ENCODE measurements around the gene SPP2.

DNA sequence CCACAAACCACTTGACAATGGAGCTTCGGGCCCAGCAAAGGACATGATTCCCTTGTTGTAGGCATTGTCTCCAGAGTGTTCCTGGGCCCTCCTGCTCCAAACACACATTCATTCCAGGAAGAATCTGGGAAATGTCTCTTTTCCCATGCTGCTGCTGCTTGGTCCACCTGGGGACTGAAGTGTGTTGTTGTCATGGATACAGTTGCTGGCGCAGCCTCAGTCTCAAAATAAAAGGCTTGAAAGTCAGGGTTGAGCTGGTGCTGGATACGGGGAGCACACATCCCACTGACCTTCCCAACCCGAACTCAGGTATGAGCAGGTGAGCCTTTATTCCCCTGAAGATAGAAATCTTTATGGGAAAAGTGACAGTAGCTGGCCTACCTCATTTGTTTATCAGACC is 30.6 kb upstream of the SPP2 start:
- TF ChIP-seq POLR2A (IDR thresholded peaks at IDR 0.05), result no peak
- TF ChIP-seq, protein P1, sequence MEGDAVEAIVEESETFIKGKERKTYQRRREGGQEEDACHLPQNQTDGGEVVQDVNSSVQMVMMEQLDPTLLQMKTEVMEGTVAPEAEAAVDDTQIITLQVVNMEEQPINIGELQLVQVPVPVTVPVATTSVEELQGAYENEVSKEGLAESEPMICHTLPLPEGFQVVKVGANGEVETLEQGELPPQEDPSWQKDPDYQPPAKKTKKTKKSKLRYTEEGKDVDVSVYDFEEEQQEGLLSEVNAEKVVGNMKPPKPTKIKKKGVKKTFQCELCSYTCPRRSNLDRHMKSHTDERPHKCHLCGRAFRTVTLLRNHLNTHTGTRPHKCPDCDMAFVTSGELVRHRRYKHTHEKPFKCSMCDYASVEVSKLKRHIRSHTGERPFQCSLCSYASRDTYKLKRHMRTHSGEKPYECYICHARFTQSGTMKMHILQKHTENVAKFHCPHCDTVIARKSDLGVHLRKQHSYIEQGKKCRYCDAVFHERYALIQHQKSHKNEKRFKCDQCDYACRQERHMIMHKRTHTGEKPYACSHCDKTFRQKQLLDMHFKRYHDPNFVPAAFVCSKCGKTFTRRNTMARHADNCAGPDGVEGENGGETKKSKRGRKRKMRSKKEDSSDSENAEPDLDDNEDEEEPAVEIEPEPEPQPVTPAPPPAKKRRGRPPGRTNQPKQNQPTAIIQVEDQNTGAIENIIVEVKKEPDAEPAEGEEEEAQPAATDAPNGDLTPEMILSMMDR (IDR thresholded peaks at IDR 0.05 in 4 of 5, conservative IDR thresholded peaks at IDR 0.05 in 1 of 5), result no peak
